Inflammatory macrophage treated with lipopolysaccharide for 1 hour (primary cell): Measurements from ENCODE around the gene GABRD.
"Not testable (repeated sequence)": the region's sequence is repeated elsewhere in the genome, so short reads cannot be mapped to it uniquely, and the experiment has no call there.

Source experiments
- DNase-seq, 2 donors: peaks; one replicate each; pipeline ENCODE4 v3.0.0-alpha.2; 2020 to 2022

The GABRD gene, protein sequence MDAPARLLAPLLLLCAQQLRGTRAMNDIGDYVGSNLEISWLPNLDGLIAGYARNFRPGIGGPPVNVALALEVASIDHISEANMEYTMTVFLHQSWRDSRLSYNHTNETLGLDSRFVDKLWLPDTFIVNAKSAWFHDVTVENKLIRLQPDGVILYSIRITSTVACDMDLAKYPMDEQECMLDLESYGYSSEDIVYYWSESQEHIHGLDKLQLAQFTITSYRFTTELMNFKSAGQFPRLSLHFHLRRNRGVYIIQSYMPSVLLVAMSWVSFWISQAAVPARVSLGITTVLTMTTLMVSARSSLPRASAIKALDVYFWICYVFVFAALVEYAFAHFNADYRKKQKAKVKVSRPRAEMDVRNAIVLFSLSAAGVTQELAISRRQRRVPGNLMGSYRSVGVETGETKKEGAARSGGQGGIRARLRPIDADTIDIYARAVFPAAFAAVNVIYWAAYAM

GRCh38 chr1:2019172-2019543, at the start of gene GABRD:
Gene GABRD (plus strand): TSS chr1:2019345. CDS start chr1:2019424, 79 bp downstream.
- DNase-seq, result no peak

- DNase-seq, result no peak
These were observed 49.6 kb upstream of the GABRD start for GRCh38 chr1:1969505-1969900.

DNA sequence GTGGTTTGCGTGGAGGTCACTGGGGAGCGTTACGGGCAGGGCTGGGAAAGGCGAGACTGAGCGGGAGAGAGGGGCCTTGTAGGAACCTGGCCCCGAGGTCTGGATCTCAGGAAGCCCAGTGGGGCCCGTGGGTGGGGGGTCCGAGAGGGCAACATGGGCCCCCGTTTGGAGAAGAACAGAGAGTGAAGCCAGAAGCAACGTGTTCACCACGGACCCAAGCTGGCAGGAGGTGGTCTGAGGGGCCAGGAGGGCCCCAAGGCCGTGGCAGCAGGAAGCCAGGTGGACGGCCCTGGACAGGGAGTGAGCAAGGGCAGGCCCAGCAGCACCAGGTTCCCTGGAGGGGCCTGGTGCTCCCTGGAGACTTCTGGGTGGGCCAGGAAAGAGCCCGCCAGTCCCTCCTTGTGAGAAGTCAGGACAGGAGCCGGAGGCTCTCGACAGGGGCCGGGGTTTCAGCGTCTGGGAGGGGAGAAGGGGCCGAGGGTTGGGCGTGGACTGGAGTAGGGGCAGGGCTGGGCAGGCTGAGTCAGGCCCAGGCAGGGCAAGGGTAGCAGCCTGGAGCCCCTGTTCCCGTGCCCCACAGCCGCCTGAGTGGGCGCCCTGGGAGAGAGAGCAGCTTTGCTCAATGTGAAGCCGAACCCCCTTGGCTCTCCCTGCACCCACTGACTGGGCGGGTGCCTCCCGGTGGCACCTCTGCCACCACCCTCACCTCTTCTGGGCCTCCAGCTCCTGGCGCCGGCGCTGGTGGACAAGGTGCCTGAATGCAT, 49.0 kb upstream of the GABRD start:
- DNase-seq, result no peak

DNA sequence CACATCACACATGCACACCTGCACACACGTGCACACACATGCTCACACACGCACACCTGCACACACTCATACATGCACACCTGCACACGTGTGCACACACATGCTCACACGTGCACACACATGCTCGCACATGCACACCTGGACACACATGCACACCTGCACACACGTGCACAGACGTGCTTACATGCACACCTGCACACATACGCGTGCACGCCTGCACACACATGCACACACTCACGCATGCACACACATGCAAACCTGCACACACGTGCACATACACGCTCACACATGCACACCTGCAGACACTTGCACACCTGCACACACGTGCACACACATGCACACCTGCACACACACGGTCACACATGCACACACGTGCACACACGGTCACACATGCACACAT, 48.1 kb upstream of the GABRD start:
- DNase-seq, result no peak

GRCh38 chr1:1971688-1972087, 47.5 kb upstream of the GABRD start:
- DNase-seq, result no peak

DNA sequence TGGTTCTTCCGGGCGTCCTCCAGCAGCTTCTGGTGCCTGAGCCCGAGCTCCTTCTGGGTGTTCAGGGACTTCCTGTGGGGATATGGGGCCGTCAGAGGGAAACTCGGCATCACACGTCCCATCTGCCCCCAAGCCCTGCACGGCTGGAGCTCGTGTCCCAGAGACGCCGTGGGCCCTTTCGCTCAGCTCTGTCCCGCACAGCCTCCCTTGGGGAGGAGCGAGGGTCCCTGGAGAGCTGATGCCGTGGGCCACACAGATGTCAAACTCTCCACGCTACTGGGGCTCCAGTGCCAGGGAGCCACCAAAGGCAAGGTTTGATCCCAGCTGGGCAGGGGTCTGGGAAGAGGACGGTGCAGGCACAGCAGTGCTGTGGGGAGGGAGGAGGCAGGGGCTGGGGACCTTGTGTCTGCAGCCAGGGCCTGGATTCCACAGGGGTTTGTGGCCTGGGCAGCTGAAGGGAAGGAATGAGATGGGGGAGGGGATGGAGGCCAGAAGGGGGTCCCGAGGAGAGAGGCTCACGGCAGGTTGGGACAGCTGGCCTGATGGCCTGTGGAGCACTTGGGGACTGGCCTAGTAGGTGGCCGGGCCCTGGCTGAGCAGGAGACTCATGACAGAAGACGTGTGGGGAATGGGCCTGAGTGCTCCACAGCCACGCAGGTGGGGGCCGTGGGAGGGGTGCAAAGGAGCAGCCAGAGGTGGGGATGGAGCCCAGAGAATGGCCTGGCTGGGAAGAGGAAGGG, 46.0 kb upstream of the GABRD start:
- DNase-seq, result no peak

- no peak for DNase-seq
These were observed 45.2 kb upstream of the GABRD start for GRCh38 chr1:1973716-1974642.

DNA sequence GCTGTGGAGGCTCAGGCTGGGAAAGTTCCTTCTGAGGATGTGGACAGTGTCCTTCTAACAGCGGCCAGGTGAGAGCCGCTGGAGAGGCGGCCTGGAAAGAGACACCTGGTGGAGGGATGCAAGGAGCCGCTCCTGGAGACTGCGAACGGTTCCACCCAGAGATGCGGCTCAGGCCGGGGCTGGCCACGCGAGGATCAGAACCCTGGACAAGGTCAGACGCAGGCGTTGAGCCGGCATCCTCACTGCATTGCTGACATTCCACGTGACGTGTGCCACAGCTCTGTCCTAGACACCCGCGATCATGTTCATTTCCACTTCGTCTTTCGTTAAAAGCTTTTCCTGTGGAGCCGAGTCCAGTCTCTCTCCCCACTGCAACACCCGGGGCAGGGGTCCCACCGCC, 44.3 kb upstream of the GABRD start:
- no peak for DNase-seq

GRCh38 chr1:1975535-1975934, 43.6 kb upstream of the GABRD start:
- no peak for DNase-seq

DNA sequence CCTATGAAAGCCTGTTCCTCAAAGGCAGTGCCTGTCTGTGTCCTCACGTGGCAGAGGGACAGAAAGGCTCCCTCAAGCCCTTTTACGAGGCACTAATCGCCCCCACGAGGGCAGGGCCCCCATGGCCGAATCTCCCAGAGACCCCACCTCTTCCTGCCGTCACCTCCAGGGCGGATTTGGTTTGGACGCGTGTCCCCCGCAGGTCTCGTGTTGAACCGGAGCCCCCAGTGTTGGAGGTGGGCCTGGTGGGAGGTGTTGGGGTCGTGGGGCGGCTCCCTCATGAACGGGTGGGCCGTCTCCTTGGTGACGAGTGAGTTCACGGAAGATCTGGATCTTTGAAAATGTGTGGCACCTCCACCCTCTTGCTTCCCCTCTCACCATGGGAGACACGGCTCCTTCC, 43.1 kb upstream of the GABRD start:
- DNase-seq, result no peak

DNA sequence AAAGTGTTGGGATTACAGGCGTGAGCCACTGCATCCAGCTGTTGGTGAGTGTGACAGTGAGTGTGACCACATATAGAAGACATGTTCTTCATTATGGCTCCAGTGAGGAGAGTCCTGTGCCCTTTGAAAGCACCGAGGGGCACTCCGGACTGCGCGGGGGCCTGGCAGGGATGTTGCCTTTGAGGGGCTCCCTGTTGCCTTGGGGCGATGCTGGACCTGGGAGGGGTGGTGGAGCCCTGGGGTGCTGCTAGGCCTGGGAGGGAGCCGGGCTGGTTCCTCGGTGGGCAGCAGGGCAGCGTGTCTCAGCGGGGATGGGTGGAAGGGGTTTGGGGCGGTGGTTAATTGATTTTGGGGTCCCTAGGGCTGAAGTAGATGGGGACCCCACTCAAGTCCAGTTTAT, 41.0 kb upstream of the GABRD start:
- DNase-seq, result no peak

GRCh38 chr1:1978690-1979481, 40.3 kb upstream of the GABRD start:
- not testable (repeated sequence) for DNase-seq

DNA sequence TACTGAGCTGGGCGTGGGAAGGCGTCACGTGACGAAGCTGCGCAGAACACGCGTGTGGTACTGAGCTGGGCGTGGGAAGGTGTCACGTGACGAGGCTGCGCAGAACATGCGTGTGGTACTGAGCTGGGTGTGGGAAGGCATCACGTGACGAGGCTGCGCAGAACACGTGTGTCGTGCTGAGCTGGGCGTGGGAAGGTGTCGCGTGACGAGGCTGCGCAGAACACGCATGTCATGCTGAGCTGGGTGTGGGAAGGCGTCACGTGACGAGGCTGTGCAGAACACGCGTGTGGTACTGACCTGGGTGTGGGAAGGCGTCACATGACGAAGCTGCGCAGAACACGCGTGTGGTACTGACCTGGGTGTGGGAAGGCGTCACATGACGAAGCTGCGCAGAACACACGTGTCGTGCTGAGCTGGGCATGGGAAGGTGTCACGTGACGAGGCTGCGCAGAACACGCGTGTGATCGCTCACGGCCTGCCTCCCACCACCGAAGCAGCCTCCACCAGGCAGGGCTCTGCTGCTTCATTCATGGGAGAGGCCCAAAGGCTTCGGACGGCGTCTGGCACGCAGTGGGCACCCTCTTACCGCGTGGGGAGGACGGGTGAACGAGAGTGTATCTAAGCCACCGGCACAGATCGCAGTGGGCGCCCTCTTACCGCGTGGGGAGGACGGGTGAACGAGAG, 39.5 kb upstream of the GABRD start:
- no peak for DNase-seq

DNA sequence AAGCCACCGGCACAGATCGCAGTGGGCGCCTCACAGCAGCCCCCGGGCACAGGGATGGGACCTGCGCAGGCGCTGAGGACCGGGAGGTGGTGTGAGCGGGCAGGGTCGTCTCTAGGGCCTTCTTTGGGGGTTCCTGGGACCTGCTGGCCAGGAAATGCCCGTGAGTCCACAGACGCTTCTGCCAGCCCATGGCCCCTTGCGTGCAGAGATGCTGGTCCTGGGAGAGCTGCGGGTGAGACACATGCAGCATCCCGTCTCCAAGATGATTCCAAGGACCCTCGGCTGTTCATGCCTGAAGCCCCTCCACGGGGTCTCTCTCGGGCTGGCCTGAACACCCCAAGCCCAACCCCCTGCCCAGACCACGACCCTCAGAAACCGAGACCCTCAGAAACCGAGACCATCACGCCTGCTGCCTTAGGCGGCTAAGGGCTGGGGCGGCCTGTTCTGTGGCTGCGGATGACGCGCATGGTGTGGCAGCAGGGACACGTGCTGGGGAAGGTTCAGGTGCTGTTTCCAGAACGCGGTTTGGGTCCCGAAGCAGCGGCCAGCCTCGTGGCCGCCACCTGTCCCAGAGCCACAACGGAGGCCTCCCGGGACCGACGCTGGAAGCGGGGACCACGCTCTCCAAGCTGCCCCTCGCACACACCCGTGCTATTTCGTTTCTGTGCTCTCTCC, 38.5 kb upstream of the GABRD start:
- DNase-seq, result no peak

- DNase-seq, result no peak
These were observed 38.0 kb upstream of the GABRD start for GRCh38 chr1:1981142-1981500.

GRCh38 chr1:1981631-1982327, 37.4 kb upstream of the GABRD start:
- not testable (repeated sequence) for DNase-seq

- DNase-seq, result no peak
These were observed 36.5 kb upstream of the GABRD start for GRCh38 chr1:1982379-1983232.

GRCh38 chr1:1984560-1985070, 34.5 kb upstream of the GABRD start:
- DNase-seq, result no peak
